Sigmoid colon (tissue), 7 donors: ENCODE measurements around the gene PSMC2. TPM values are rescaled to one million over a fixed set of nuclear protein-coding genes. Genes with fewer than 3 reads are reported as not detected.

Experiments used
- DNase-seq: peaks from one replicate; pipeline ENCODE4 v3.0.0-alpha.2; 2019
- H3K27ac ChIP-seq, 4 donors: fragments of 200-600 bp; sonication (generic); one replicate each; pipeline ENCODE4 v1.5.1; 2016 to 2019; ENCODE audit warnings: mild to moderate bottlenecking in 1 of 4
- H3K27me3 ChIP-seq, 3 donors: fragments of 200-600 bp; sonication (generic); one replicate each; pipeline ENCODE4 v1.5.1; 2019; ENCODE audit warnings: mild to moderate bottlenecking in 1 of 3
- H3K36me3 ChIP-seq, 4 donors: fragments of 200-600 bp; sonication (generic); one replicate each; pipeline ENCODE4 v1.5.1; 2016 to 2019
- H3K4me1 ChIP-seq, 4 donors: fragments of 200-600 bp; sonication (generic); one replicate each; pipeline ENCODE4 v1.5.1; 2017 to 2019
- H3K4me3 ChIP-seq, 4 donors: fragments of 200-600 bp; sonication (generic); one replicate each; pipeline ENCODE4 v1.5.1; 2017 to 2019; ENCODE audit warnings: mild to moderate bottlenecking in 2 of 4, moderate library complexity in 1 of 4
- H3K9me3 ChIP-seq, 4 donors: fragments of 200-600 bp in 3 of 4; sonication (generic) in 3 of 4; one replicate each; pipeline versions ENCODE4 v1.5.1 to v1.6.1; 2013 to 2019
- EP300 ChIP-seq, 4 donors: sonication (generic); formaldehyde crosslinking; IDR thresholded peaks; one replicate each; pipeline ENCODE4 v1.6.1; 2017; ENCODE audit warnings: antibody characterized with exemption in 4 of 4
- POLR2A ChIP-seq, 2 donors: fragments of 450-650 bp; IDR thresholded peaks; one replicate each; pipeline ENCODE4 v1.6.1; 2016; ENCODE audit warnings: antibody characterized with exemption in 2 of 2, mild to moderate bottlenecking in 2 of 2, moderate library complexity in 2 of 2
- POLR2AphosphoS5 ChIP-seq, 4 donors: sonication (generic); formaldehyde crosslinking; IDR thresholded peaks; one replicate each; pipeline ENCODE4 v1.6.1; 2017; ENCODE audit warnings: antibody characterized with exemption in 4 of 4
- WGBS, 2 donors: extraction: QIAGEN DNeasy Blood & Tissue Kit; methylation state at CpG; one replicate each; pipeline ENCODE4 v1.1.7; 2013; 5-methylcytosine and 5-hydroxymethylcytosine counted together
- intact Hi-C: fragments of 100-400 bp; cut with DNase I; formaldehyde crosslinking; loops from one replicate; pipeline ENCODE4 v1.15.1; 2023
- polyA plus RNA-seq, 3 donors: library from polyadenylated mRNA; stranded (reverse); fragments of 200-250 nt; gene quantifications; one replicate each; pipeline ENCODE4 v1.2.3, GENCODE V29; 2013
- total RNA-seq, 4 donors: library from RNA; depleted of rRNA; stranded (reverse); fragments of >200 nt; gene quantifications; one replicate each; pipeline ENCODE4 v1.1.0, GENCODE V29; 2016
- TF ChIP-seq, protein P1 (sequence below), 4 experiments: fragments of 450-650 bp in 3 of 4; fragments of 200-600 bp in 1 of 4; IDR thresholded peaks; one replicate each; pipeline ENCODE4 v1.5.1; 2016 to 2019; ENCODE audit warnings: antibody characterized with exemption in 4 of 4, mild to moderate bottlenecking in 3 of 4, moderate library complexity in 2 of 4
- donor health status: healthy with polysubstance abuse.
- donor health status: Bipolar disorder and iron deficiency.
- donor health status: healthy.

The PSMC2 gene
- total and polyA plus RNA-seq, 7 donors = 46.0 to 119 (median 92.5) TPM

DNA sequence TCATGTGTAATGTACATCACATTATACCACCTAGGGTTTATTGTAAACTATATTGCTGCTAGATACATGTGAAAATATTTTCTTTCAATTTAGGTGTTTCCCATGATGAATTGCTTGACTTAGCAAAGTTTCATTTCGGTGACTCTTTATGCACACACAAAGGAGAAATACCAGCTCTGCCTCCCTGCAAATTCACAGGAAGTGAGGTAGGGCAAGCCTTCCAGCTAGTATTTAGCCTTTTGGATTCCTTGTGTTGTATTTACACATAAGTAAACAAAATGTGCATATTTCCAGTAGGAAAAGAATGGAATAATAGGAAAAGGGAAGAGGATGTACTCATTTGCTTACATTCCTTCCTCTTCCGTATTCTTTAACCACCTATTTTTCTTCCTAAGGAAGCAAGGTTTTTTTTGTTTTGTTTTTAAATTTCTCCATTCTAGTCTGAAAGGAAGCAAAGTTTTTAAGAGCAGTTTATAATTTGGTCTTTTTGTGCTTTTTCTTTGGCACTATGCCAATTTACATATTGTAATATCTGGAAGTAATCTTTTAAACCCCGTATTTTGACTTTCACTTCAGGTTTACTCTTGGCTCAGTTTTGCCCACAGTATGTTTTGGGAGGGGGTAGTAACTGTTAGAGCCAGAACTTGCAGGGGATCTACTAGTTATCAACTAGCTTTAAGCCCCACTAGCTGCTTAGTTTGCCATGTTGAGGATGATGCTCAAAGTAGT is 39.8 kb upstream of the PSMC2 start:
- 70 to 71% methylated on average over 3 of the region's 3 CpGs for WGBS, 2 donors
- intact Hi-C loops = no loop called here
- Histone ChIP-seq H3K27ac (no peak overlapping the region), H3K9me3 (no peaks in the 10 kb centered on the region), H3K36me3 (peaks cover 25 to 99% (median 67%) of the 10 kb centered on the region in 4 donors), H3K4me3 (no peak overlapping the region), H3K4me1 (no peaks in the 10 kb centered on the region), H3K27me3 (no peaks in the 10 kb centered on the region)
- no peak for TF ChIP-seq EP300 (IDR thresholded peaks at IDR 0.05)
- no peak for TF ChIP-seq POLR2A (IDR thresholded peaks at IDR 0.05)
- no peak for TF ChIP-seq POLR2AphosphoS5 (IDR thresholded peaks at IDR 0.05)
- TF ChIP-seq, protein P1, sequence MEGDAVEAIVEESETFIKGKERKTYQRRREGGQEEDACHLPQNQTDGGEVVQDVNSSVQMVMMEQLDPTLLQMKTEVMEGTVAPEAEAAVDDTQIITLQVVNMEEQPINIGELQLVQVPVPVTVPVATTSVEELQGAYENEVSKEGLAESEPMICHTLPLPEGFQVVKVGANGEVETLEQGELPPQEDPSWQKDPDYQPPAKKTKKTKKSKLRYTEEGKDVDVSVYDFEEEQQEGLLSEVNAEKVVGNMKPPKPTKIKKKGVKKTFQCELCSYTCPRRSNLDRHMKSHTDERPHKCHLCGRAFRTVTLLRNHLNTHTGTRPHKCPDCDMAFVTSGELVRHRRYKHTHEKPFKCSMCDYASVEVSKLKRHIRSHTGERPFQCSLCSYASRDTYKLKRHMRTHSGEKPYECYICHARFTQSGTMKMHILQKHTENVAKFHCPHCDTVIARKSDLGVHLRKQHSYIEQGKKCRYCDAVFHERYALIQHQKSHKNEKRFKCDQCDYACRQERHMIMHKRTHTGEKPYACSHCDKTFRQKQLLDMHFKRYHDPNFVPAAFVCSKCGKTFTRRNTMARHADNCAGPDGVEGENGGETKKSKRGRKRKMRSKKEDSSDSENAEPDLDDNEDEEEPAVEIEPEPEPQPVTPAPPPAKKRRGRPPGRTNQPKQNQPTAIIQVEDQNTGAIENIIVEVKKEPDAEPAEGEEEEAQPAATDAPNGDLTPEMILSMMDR (IDR thresholded peaks at IDR 0.05) = no peak
- DNase-seq = no peak

- intact Hi-C loops = no loop called here
- TF ChIP-seq POLR2AphosphoS5 (IDR thresholded peaks at IDR 0.05) (no peak), EP300 (IDR thresholded peaks at IDR 0.05) (no peak), POLR2A (IDR thresholded peaks at IDR 0.05) (no peak)
- TF ChIP-seq, protein P1 (IDR thresholded peaks at IDR 0.05) = no peak
- Histone ChIP-seq H3K27ac (no peak overlapping the region), H3K9me3 (no peaks in the 10 kb centered on the region), H3K4me1 (no peaks in the 10 kb centered on the region), H3K36me3 (peaks cover 36 to 100% (median 75%) of the 10 kb centered on the region in 4 donors), H3K27me3 (no peaks in the 10 kb centered on the region), H3K4me3 (no peak overlapping the region)
- 72 to 86% methylated on average over 2 of the region's 2 CpGs for WGBS, 2 donors
- no peak for DNase-seq
Observed at GRCh38 chr7:103314852-103315251, 32.6 kb upstream of the PSMC2 start.

DNA sequence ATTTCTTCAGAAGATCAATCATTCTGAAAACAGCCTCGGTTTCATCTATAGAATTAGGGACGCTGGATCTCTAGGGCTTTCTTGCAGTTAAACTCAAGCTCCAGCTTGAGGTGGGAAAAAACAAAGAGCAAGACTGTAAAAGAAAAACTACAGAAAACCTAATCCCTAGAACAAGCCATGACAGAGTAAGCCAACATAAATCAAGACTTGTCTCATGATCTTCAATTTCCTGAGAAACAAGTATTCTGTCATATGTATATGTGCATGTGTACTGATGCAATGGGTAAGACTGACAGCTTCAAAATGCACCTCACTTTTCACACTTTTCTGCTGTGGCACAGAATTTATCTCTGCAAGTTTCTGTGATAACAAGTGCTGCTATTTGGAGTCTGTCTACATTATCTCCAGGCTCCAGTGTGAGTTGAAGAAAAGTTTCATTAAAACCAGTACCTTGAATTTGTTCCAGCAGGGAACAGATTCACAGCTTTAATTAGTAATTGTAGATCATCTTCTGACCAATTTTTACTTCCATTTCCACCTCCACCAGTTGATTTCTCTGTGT is 31.0 kb upstream of the PSMC2 start:
- TF ChIP-seq, protein P1 (IDR thresholded peaks at IDR 0.05) = no peak
- TF ChIP-seq POLR2AphosphoS5 (IDR thresholded peaks at IDR 0.05) = no peak
- no peak for TF ChIP-seq POLR2A (IDR thresholded peaks at IDR 0.05)
- no peak for TF ChIP-seq EP300 (IDR thresholded peaks at IDR 0.05)
- Histone ChIP-seq H3K4me1 (no peaks in the 10 kb centered on the region), H3K9me3 (no peaks in the 10 kb centered on the region), H3K27me3 (no peaks in the 10 kb centered on the region), H3K4me3 (no peak overlapping the region), H3K27ac (no peak overlapping the region), H3K36me3 (peaks cover 36 to 100% (median 73%) of the 10 kb centered on the region in 4 donors)
- 98% methylated on average over 2 of the region's 2 CpGs for WGBS, 2 donors
- intact Hi-C loops = no loop called here
- DNase-seq = no peak

DNA sequence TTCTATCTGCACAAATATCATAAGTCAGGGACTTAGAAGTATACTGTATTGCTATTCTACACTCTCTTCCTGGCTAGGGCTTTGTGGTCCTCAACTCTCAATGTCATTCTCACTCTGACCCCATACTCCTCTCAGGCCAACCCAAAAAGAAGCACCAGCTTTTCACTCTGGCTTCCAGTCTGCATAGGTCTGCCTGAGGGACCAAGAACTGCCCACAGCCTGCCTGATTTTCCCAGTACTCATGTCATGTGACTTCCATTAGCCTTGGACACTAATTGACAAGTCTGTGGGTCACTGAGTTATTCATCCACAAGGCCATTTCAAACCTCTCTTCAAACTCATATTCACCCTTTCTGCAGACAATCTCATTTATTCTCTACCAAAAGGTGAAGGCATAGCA is 30.4 kb upstream of the PSMC2 start:
- H3K27ac ChIP-seq = no peak overlapping the region
- no peaks in the 10 kb centered on the region for H3K4me1 ChIP-seq
- DNase-seq = no peak
- no peaks in the 10 kb centered on the region for H3K9me3 ChIP-seq
- intact Hi-C loops = no loop called here
- no peaks in the 10 kb centered on the region for H3K27me3 ChIP-seq
- no peak overlapping the region for H3K4me3 ChIP-seq
- peaks cover 31 to 100% (median 71%) of the 10 kb centered on the region in 4 donors for H3K36me3 ChIP-seq
- TF ChIP-seq, protein P1 (IDR thresholded peaks at IDR 0.05) = no peak
- no peak for TF ChIP-seq POLR2A (IDR thresholded peaks at IDR 0.05)
- no peak for TF ChIP-seq EP300 (IDR thresholded peaks at IDR 0.05)
- no peak for TF ChIP-seq POLR2AphosphoS5 (IDR thresholded peaks at IDR 0.05)
